NCI-H2107 treated with DMSO at 0.1 percent for 48 hours (cell line): ENCODE measurements around the gene EIF4H.
A peak's percentile ranks its signal among the peaks of the same experiment; 100 is the strongest.
"Not testable (repeated sequence)": the region's sequence is repeated elsewhere in the genome, so short reads cannot be mapped to it uniquely, and the experiment has no call there.

ENCODE experiments used
- DNase-seq: peaks from one replicate; lab custom pipeline; 2025; ENCODE audit not compliant: unreplicated experiment; lab: John Stamatoyannopoulos, UW

The EIF4H gene

GRCh38 chr7:74173866-74174605, at the start of gene EIF4H:
TSS of gene EIF4H (plus strand) at chr7:74174356. CDS start at chr7:74174384, 28 bp downstream.
- DNase-seq: peak; percentile 75

- DNase-seq: no peak
Measured at GRCh38 chr7:74126220-74126880, 47.8 kb upstream of the EIF4H start.

GRCh38 chr7:74129887-74130286, 44.3 kb upstream of the EIF4H start:
- DNase-seq: no peak

GRCh38 chr7:74130518-74130917, 43.6 kb upstream of the EIF4H start:
- DNase-seq: no peak

- no peak for DNase-seq
Measured at GRCh38 chr7:74134117-74134620, 40.0 kb upstream of the EIF4H start.

GRCh38 chr7:74138334-74138867, 35.8 kb upstream of the EIF4H start:
- DNase-seq: no peak

- no peak for DNase-seq
Measured at GRCh38 chr7:74138945-74139843, 35.0 kb upstream of the EIF4H start.

- DNase-seq: no peak
Measured at GRCh38 chr7:74141705-74142104, 32.5 kb upstream of the EIF4H start.

- no peak for DNase-seq
Measured at GRCh38 chr7:74143383-74143782, 30.8 kb upstream of the EIF4H start.

- no peak for DNase-seq
Measured at GRCh38 chr7:74148491-74148890, 25.7 kb upstream of the EIF4H start.

GRCh38 chr7:74149071-74149470, 25.1 kb upstream of the EIF4H start:
- no peak for DNase-seq

GRCh38 chr7:74149603-74150002, 24.6 kb upstream of the EIF4H start:
- no peak for DNase-seq

- DNase-seq: no peak
Measured at GRCh38 chr7:74153736-74154135, 20.4 kb upstream of the EIF4H start.

- DNase-seq: no peak
Measured at GRCh38 chr7:74155810-74156395, 18.3 kb upstream of the EIF4H start.

- no peak for DNase-seq
Measured at GRCh38 chr7:74157605-74158004, 16.6 kb upstream of the EIF4H start.

- DNase-seq: no peak
Measured at GRCh38 chr7:74164985-74165456, 9.1 kb upstream of the EIF4H start.

GRCh38 chr7:74165867-74166593, 8.1 kb upstream of the EIF4H start:
- DNase-seq: no peak

GRCh38 chr7:74167324-74167723, 6.8 kb upstream of the EIF4H start:
- not testable (repeated sequence) for DNase-seq

- peak; percentile 49 for DNase-seq
Measured at GRCh38 chr7:74173074-74173473, 1.1 kb upstream of the EIF4H start.

- no peak for DNase-seq
Measured at GRCh38 chr7:74173491-74173865, 678 bp upstream of the EIF4H start.
